GM19328 (cell line): ENCODE measurements around the gene WDR11.
A peak's percentile ranks its signal among the peaks of the same experiment; 100 is the strongest.
"Not testable (repeated sequence)": the region's sequence is repeated elsewhere in the genome, so short reads cannot be mapped to it uniquely, and the experiment has no call there.

Experiments used
- ATAC-seq: cut with Tn5 transposase; IDR thresholded peaks from one replicate; pipeline ENCODE4 v1.9.1; 2021; ENCODE audit warnings: mild to moderate bottlenecking, moderate library complexity; ENCODE audit not compliant: unreplicated experiment

The WDR11 gene

DNA sequence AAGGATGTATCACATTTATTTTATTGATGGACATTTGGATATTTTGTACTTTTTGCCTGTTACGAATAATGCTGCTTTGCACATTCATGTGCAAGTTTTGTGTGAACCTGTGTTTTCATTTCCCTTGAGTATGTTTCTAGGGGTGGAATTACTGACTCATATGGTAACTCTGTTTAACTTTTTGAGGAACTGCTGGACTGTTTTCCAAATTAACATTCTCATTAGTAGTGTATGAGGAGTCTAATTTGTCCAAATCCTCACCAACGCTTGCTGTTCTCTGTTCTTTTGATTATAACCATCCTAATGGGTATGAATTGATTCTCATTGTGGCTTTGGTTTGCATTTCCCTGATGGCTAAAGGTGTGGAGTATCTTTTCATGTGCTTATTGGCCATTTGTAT, 3.2 kb downstream of the WDR11 start:
- ATAC-seq: no peak

DNA sequence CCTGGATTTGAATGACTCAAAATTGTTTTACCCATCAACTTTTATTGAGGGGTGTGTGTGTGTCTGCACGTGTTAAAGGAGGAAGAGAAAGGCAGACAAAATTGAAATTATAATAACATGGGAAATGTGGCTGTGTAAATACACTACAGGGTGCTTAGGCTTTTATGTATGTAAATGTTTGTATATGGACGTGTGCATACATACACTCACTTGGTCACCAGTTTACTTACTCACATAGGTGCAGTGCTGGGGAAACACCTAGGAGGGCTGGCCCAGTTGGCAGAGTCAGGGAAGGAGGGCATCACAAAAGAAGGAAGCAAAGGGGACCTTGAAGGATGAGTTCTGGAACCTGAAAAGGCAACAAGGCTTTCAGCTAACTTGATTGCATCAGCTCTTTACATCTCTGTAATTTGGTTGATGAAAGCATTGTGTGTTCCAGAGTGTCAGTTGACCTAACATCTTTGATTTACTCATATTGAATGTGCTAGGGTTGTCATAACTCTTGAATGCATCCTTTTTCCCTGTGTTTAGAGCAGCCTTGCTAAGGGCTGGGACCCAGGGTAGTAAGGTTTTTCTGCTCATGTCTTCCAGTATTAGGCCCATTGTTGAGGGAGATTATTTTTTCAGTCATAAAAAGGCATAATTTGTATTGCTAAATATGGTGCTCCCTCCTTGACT, 10.2 kb downstream of the WDR11 start:
- ATAC-seq: no peak

DNA sequence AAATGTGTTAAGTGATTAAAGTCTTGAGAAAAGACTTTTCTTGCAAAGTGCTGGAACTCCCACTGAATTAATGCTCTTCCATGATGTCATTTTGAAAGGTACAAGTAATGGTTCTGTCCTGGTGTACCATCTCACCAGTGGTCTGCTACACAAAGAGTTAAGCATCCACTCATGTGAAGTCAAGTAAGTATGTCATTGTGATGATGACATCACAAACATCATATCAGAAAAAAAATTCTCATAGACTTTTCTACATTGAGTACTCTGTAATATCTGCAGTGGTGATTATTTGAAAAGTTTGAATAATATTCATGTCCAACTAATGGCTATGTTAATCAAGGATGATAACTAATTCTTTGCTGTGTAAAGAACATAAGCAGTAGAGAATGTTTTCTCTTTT, 22.6 kb downstream of the WDR11 start:
- no peak for ATAC-seq

DNA sequence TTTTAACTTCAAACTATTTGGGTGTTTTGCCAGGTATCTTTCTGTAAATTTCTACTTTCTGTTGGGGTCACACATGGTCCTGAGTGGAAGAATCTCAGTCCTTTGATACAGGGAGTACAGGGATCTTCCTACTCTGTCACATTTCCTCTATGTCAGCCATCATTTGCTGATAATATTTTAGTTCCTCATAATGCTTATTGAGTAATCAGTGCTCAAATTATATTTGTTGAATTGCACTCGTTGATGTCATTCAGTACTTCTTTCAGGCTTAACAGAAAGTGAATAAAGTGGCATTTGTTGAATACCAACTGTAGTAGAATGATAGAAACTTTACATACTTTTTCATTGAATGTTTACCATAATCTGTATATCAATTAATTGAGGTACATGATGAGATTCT, 31.9 kb downstream of the WDR11 start:
- no peak for ATAC-seq

DNA sequence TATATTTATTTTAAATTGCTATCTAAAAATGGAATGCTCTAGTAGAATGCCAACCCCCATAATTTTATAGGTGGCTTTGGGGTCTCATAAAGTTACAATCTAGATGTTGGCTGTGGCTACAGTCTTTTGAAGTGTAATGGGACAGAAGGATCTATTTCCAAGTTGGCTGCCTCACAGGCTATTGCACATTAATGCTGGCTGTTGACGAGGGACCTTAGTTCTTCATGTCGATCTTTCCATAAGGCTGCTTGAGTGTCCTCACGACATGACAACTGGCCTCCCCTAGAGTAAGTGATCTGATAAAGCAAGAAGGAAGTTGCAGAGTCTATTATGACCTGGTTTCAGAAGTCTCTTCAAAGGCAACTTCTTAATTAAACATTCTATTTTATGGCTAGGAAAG, 36.3 kb downstream of the WDR11 start:
- ATAC-seq: no peak

DNA sequence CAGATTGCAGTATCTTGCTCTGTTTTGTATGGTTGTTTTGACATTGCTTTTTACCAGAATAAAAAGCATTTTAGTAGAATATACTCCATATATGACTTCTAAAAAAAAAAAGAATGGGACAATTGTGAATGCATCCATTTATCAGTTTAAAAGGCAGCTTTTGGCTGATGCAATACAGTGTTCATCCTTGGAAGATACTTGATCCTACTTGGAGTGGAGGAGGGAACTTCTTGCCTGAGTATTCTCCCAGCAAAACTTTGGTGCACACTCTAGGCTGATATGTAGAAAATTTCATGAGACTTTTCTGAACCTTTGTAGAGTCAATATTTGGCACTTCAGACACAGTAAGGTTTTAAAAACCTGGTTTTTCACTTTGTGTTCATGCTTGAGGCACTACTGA, 40.2 kb downstream of the WDR11 start:
- ATAC-seq: no peak

DNA sequence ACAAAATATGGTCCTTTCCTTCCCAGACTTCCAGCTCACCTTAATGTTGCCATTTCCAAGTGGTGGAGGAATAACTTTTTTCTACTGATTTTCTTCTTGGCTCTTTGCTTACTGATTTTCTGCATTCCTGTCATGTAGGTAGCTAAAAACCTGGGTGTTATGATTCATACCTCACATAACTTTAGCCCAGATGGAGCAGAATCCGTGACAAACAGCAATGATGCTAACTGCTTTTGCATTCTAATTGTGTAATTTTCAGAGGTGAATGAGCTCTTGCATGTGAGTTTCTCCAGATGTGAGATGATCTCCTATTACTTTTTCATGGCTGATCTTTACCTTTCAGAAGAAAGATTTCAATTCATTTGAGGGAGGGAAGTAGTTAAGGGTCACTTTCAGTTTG, 43.4 kb downstream of the WDR11 start:
- ATAC-seq: no peak

DNA sequence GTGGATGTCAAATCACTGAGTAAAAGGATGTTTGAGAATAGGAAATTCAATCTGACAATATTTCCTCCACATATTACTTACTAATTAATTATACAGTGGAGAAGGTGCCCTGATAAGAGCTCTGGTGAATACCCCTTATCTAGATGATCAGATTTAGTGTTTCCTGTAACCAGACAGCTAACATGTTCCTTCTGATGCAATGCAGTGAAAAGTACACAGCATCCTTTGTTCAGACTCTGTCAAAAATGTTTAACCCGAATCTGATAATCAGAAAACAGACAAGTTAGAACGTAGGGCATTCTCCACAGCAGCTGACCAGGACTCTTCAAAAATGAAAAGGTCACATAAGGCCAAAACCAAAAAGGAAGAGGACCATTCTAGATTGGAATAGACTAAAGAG, 46.2 kb downstream of the WDR11 start:
- no peak for ATAC-seq

DNA sequence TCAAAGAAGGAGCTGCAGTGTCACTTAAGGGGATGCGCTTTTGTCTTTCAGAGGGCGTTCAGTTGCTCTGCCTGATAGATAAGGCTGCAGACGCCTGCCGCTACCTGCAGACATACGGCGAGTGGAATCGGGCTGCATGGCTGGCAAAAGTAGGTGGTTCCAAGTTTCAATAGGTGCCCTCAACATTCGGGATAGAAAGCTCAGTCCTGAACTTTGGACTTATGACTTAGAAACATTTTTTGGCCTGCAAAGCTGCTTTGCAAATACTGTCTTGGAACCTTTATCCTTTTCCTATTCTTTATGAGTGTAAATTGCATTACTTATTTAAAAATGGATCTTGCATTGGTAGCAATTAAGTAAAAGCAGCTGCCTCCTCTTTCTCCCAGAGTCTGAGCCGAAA, 54.1 kb downstream of the WDR11 start:
- ATAC-seq: no peak

DNA sequence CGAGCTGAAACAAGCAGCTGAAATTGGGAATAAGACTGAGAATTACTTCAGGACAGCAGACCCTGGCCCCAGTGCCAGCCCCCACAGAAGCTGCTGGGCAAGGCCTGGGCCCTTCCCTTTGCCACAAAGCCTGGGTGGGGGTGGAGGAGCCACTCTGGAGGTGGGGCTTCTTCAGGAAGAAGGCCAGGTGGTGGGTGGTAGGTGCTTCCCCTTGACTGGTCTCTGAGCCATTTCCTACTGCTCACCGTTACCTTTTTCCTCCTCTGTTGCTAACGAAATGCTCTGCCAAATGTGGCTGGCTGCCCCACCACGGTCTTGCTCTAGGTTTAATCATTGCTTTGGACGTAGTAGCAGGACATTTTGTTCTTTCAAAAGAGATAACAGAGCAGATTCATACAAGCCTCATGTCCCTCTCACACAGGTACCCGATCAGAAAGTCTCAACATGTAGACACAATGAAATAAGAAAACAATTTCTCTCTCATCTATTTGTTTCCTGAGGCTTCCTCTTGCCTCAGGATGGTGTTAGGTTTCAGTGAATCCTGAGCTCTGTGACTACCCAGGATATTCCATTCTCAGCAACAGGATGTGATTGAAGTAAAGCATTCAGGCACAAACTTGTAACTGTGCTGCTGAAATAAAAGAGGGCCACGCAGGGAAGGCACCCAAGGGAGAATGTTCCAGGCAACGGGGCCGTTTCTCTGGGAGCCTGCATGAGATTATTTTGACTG, 66.5 kb downstream of the WDR11 start:
- ATAC-seq: no peak

DNA sequence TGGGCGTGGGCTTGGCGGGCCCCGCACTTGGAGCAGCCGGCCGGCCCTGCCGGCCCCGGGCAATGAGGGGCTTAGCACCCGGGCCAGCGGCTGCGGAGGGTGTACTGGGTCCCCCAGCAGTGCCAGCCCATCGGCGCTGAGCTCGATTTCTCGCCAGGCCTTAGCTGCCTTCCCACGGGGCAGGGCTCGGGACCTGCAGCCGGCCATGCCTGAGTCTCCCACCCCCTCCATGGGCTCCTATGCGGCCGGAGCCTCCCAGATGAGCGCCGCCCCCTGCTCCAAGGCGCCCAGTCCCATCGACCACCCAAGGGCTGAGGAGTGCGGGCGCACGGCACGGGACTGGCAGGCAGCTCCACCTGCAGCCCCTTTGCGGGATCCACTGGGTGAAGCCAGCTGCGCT, 72.7 kb downstream of the WDR11 start:
- ATAC-seq: not testable (repeated sequence)

DNA sequence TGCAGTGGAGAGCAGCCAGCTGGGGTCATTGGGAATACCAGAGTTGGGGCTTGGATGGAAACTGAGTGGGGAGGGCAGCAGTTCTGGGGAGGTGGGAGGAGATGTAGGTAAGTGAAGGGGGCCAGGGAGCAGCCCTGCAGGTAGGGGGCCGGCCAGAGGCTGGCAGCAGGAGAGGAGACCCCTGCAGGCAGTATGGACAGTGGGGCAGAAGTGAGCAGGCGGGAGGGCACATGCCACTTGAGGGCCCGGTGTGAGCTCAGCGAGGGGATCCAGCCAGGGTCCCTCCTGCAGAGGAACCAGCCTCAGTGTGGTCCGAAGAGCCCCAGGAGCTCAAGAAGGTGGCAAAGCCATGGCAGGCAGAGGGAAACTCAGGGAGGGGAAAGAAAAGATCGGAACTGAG, 75.4 kb downstream of the WDR11 start:
- no peak for ATAC-seq

DNA sequence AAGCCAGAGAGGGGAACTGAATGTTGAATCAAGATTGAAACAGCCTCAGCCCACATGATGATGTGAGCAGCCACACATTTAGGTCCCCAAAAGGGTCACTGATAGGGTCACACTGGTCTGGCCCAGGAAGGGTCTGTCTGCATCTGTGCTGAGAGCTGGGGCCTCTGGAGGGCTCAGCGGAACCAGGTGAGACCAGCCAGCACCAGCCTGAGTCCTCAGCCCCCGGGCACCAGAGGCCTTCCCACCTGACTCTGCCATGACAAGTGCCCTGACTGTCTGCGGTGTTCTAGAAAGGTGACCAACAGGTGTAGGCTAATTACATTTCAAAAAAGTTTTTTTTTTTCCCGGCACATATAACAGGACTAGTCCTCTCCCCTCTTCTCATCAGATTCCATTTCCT, 76.2 kb downstream of the WDR11 start:
- ATAC-seq: no peak

DNA sequence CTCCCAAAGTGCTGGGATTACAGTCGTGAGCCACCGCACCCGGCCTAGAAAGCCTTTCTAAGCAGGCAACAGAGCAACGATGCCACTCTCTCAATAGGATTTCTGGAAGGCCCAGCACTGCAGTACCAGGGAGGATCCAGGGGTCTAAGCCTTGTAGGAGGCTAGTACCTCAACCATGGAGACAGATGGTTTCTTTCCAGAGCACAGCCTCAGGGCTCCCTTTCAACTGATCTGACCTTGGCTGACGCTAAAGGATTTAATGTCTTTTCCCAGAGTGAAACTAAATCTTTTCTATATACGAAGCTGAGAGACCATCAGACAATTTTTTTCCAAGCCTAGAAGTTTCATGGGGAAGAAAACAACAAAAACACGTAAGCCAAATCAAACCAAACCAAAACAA, 78.0 kb downstream of the WDR11 start:
- ATAC-seq: no peak

DNA sequence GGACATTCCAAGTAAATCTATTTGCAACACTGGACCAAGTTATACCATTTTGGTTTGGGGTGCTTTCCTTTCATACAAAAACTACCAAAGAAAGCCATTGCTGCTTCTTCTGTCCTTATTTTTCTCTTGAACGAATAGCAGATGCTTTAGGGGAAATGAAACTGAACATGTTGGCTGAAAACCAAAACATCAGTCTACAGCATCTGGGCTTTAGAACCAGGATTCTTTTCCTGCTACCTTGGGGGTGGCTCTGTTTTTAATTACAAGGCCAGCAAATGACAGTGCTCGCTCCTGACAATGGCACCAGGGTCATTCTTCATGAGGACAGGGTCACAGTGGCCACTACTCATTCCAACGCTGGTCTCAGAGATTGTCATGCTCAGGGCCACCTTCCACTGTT, 80.3 kb downstream of the WDR11 start:
- ATAC-seq: no peak

DNA sequence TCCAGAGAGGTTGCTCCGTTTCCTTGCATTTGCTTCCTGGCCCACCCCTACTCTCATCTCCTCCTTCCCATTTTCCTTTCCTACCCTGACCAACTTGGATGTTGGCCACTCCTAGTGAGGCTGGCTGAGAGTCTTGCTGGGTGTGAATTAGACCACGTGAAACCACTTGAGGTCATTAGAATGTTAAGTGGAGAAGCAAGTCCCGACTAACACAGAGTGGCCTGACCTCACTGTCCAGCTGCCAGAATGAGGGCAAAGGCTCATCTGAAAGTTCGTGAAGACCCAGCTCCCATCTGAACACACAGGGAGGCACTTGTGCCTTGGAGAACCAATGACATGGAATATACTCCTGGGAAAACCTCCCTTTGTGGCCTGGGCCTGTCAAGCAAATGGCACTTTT, 80.8 kb downstream of the WDR11 start:
- ATAC-seq: no peak

DNA sequence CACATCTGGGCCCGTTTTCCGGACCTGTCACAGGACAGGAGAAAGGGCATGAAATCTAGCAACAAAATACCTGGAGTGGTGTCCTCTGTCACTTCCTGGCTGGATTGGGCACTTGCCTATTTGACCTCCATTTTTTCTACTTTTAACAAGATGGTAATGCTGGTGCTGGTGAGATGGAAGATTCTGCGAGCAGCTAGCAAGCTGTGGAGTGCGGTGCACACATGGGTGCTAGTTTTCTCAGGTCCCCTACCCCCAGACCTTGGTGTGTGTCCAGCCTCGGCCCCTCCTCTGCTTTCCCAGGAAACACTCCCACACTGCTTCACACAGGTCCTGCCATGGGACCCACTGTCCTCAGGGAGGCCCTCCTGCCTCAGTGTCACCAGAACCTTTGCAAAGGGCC, 87.7 kb downstream of the WDR11 start:
- no peak for ATAC-seq

DNA sequence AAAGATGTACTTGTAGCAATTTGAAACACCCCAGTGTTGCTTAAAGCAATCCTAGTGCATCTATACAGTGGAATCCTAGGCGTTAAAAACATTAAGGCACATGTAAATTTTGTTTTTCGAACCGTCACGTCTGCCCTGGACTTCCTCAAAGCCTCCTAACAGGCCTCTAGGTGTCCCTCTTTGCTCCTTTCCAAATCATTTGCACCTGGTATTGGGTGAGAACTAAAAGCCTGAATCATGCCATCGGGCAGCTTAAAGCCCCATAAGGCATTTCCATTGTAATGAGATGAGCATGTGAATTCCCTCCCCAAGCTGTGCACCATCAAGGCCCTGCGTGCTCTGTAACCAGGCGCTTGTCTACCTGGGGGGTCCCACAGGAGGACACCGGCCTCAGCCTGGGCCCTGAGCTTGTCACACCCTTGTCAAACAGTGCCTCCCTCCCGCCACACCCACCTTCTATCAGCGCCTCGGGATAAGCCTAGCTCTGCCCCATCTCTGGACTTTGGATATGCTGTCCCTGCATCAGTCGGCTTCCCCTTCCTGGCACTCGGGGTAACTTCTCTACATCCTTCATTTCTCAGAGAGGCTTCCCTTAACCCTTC, 89.2 kb downstream of the WDR11 start:
- ATAC-seq: no peak

DNA sequence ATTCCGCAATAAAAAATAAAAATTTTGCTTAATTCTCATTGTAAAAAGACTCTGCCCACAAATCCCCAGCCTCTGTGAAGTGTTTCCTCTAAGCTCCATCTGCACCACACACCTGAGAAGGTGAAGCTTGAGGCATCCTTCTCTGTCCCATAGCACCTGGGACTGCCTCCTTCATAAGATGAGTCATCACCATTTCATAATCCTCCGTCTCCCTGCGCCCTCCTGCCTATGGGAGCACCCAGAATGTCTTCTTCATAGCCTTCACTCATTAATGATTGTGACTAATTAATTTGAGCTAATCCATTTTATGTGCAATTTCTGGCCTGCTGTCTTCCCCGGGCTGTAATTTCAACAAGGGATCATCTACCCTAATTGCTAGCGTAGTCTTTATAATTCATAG, 90.3 kb downstream of the WDR11 start:
- no peak for ATAC-seq

DNA sequence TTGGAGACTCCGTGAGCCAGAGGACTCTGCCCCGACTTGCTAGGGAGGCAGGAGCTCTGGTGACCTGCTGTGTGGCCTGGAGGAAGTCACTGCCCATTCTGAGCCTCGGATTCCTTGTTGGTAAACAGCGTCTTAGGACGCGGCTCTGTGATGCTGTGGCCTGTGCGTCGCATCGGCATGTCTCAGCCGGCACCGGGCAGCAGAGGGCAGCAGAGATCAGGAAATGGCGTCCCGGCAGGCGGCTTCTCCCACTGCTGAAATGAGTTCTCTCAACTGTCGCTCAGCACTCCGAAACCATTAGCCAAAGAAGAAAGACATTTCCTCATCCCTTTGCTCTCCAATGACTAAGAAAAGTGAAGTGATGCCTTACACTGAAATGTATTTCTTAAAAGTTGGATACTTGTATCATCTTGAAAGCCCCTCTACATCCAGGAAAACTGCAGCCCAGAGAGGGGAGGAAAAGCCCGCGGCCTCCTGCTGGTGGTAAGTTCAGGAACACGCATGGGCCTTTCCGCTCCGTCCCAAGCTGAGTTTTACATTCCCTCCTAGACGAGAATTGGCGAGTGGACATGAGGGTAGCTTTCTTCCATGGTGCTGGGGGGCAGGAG, 91.7 kb downstream of the WDR11 start:
- ATAC-seq: peak; percentile 80

DNA sequence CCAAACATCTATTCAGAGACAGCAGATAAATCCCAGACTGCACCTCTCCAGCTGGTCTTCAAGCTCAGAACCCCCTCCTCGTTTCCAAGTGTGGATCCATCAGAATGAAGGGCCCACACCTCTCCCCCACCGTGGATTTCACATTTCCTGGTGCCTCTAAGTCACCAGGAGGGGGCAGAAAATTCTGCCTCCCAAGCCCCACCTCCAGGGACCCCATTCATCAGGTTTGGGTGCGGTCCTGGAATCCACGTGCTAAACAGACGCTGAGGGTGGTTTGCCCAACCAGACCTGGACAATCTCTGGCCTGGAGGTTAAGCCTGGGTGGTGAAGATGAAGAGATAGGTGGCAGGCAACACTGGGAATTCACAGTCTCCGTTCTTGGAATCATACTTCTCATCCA, 92.4 kb downstream of the WDR11 start:
- no peak for ATAC-seq

DNA sequence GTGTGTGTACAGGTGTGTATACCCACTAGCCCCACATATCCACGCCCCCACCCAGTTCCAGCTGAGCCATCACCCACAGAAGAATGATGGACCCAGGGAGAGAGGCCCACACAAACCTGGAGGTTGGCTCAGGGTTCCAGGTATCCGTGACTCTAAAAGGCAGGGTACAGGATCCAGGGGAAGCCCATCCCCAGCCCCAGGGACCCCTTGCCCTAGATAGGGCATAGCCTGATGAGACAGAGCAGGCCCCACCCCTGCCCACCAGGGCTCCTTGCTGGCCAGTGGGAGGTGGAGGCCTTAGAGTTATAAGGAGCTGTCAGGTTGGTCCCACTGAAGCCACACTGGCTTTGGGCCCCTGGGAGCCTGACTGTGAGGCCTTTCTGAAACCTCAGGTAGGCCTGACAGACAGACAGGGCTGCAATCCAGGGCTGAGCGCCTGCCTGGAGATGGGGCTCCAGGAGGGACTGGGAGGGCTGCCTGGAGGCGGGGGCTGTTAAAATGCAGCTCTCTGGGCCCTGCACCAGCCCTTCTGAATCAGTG, 93.5 kb downstream of the WDR11 start:
- ATAC-seq: no peak
